Neuronal stem cell (in vitro differentiated cells): Measurements from ENCODE around the gene PFKFB4.
A peak's percentile ranks its signal among the peaks of the same experiment; 100 is the strongest.

Experiments
- DNase-seq: peaks from one replicate; pipeline ENCODE4 v3.0.0-alpha.2; 2013; ENCODE audit warnings: low spot score
- H2AFZ ChIP-seq: one replicate; pipeline ENCODE4 v1.6.1; 2013; ENCODE audit warnings: mild to moderate bottlenecking, low read length, inconsistent platforms
- H2AK5ac ChIP-seq: 2 replicates; pipeline ENCODE4 v1.6.1; 2013; ENCODE audit warnings: low read depth, mild to moderate bottlenecking, inconsistent platforms, low read length, moderate library complexity, mixed read lengths
- H2BK120ac ChIP-seq: 2 replicates; pipeline ENCODE4 v1.6.1; 2013; ENCODE audit warnings: low read depth, mild to moderate bottlenecking, inconsistent platforms, low read length, moderate library complexity, mixed read lengths
- H2BK12ac ChIP-seq: one replicate; pipeline ENCODE4 v1.6.1; 2013; ENCODE audit warnings: low read length, inconsistent platforms
- H2BK15ac ChIP-seq: 2 replicates; pipeline ENCODE4 v1.6.1; 2013; ENCODE audit warnings: mild to moderate bottlenecking, low read length, inconsistent platforms, mixed read lengths
- H2BK5ac ChIP-seq: one replicate; pipeline ENCODE4 v1.6.1; 2013; ENCODE audit warnings: inconsistent platforms, mild to moderate bottlenecking, low read length, moderate library complexity
- H3K14ac ChIP-seq: one replicate; pipeline ENCODE4 v1.6.1; 2013; ENCODE audit warnings: low read length, inconsistent platforms
- H3K18ac ChIP-seq: 2 replicates; pipeline ENCODE4 v1.6.1; 2013; ENCODE audit warnings: low read length, inconsistent platforms
- H3K23ac ChIP-seq: 2 replicates; pipeline ENCODE4 v1.6.1; 2013; ENCODE audit warnings: low read depth, mild to moderate bottlenecking, mixed read lengths, low read length, inconsistent platforms; ENCODE audit not compliant: poor library complexity
- H3K27ac ChIP-seq: replicated peaks from 3 replicates; pipeline ENCODE4 v1.5.1; 2013; ENCODE audit warnings: low read length, inconsistent platforms
- H3K27me3 ChIP-seq, 3 experiments: 2 replicates each; pipeline ENCODE4 v1.6.1; 2013; ENCODE audit warnings: low read length in 3 of 3, mild to moderate bottlenecking in 2 of 3, inconsistent platforms in 1 of 3, low read depth in 1 of 3, mixed read lengths in 1 of 3, moderate library complexity in 1 of 3; ENCODE audit not compliant: control insufficient read depth in 3 of 3, insufficient read depth in 3 of 3
- H3K36me3 ChIP-seq, 2 donors: replicated peaks in 1 of 2; 2 replicates each; pipeline ENCODE4 v1.6.1; 2013; ENCODE audit warnings: low read length in 2 of 2; ENCODE audit not compliant: control insufficient read depth in 2 of 2, insufficient read depth in 2 of 2
- H3K4ac ChIP-seq: 2 replicates; pipeline ENCODE4 v1.6.1; 2013; ENCODE audit warnings: inconsistent platforms, mild to moderate bottlenecking, low read length, moderate library complexity
- H3K4me1 ChIP-seq, 2 donors: 1 replicate in 1 of 2; 2 replicates in 1 of 2; pipeline ENCODE4 v1.6.1; 2013; ENCODE audit warnings: low read length in 2 of 2, low read depth in 1 of 2; ENCODE audit not compliant: control insufficient read depth in 2 of 2, insufficient read depth in 1 of 2
- H3K4me2 ChIP-seq: one replicate; pipeline ENCODE4 v1.6.1; 2013; ENCODE audit warnings: mild to moderate bottlenecking, low read length, inconsistent platforms; ENCODE audit not compliant: insufficient read depth, poor library complexity, severe bottlenecking
- H3K4me3 ChIP-seq, 2 donors: 2 replicates each; pipeline ENCODE4 v1.5.1; 2013; ENCODE audit warnings: low read length in 2 of 2, mild to moderate bottlenecking in 2 of 2, inconsistent platforms in 1 of 2, moderate library complexity in 1 of 2
- H3K79me1 ChIP-seq: one replicate; pipeline ENCODE4 v1.6.1; 2013; ENCODE audit warnings: low read depth, mild to moderate bottlenecking, inconsistent platforms, low read length, moderate library complexity
- H3K9ac ChIP-seq: one replicate; pipeline ENCODE4 v1.6.1; 2013; ENCODE audit warnings: mild to moderate bottlenecking, low read depth, low read length, inconsistent platforms; ENCODE audit not compliant: poor library complexity
- H3K9me3 ChIP-seq, 2 donors: replicated peaks in 1 of 2; 2 replicates each; pipeline versions ENCODE3 to v1.6.1; 2013; ENCODE audit warnings: low read length in 2 of 2, mild to moderate bottlenecking in 2 of 2, inconsistent platforms in 1 of 2, low read depth in 1 of 2, mixed read lengths in 1 of 2, moderate library complexity in 1 of 2; ENCODE audit not compliant: control insufficient read depth in 2 of 2, insufficient read depth in 1 of 2
- H4K8ac ChIP-seq: one replicate; pipeline ENCODE4 v1.6.1; 2013; ENCODE audit warnings: low read depth, mild to moderate bottlenecking, inconsistent platforms, low read length, moderate library complexity
- H4K91ac ChIP-seq: one replicate; pipeline ENCODE4 v1.6.1; 2013; ENCODE audit warnings: low read length, low read depth, mild to moderate bottlenecking, inconsistent platforms; ENCODE audit not compliant: poor library complexity
- WGBS, 2 donors: extraction: QIAGEN DNeasy Blood & Tissue Kit; methylation state at CpG; one replicate each; pipeline ENCODE4 v1.1.7; 2013; ENCODE audit warnings: missing lambda C conversion rate in 2 of 2, mixed read lengths in 1 of 2; ENCODE audit not compliant: insufficient read length in 2 of 2, insufficient replicate concordance in 1 of 2; ENCODE audit errors: extremely low coverage in 2 of 2; 5-methylcytosine and 5-hydroxymethylcytosine counted together

The PFKFB4 gene

DNA sequence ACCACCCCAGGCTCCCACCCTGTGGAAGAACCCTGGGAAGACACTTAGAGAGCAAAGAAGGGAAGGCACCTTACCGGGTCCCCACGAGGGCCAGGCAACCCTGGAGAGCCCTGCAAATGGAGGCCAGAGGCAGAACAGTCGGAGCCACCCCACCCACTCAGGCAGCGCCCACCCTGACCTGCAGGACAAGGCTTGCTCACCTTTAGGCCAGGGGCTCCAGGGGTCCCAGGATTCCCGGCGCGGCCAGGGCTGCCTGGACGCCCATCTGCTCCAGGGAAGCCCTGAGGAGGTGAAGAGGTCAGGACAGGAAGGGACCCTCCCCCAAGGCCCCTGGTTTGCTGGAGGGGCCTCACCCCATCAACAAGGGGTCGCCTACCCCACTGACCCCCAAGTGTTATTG lies 28.2 kb upstream of the PFKFB4 start:
- Histone ChIP-seq H2BK12ac (no peak overlapping the region), H2BK15ac (no peak overlapping the region), H3K4me1 (peaks cover 4% of the 10 kb centered on the region in 2 donors), H2BK5ac (peak overlapping the region; percentile 24), H3K4ac (no peak overlapping the region), H4K91ac (no peak overlapping the region), H3K14ac (peak overlapping the region; percentile 38), H2AK5ac (no peak overlapping the region), H2BK120ac (no peak overlapping the region), H3K18ac (no peak overlapping the region), H2AFZ (no peak overlapping the region), H3K36me3 (peaks cover 0 to 9% of the 10 kb centered on the region in 2 donors), H3K9ac (peak overlapping the region; percentile 60), H3K23ac (no peak overlapping the region), H3K27ac (no peak overlapping the region), H3K4me2 (no peak overlapping the region), H3K4me3 (no peak overlapping the region), H3K79me1 (peaks cover 3% of the 10 kb centered on the region), H4K8ac (peak overlapping the region; percentile 65), H3K9me3 (peaks cover 0 to 2% of the 10 kb centered on the region in 2 donors), H3K27me3 (no peaks in the 10 kb centered on the region)
- DNase-seq = no peak
- WGBS, 2 donors = no CpG with 5 or more reads among the region's 9 CpGs

DNA sequence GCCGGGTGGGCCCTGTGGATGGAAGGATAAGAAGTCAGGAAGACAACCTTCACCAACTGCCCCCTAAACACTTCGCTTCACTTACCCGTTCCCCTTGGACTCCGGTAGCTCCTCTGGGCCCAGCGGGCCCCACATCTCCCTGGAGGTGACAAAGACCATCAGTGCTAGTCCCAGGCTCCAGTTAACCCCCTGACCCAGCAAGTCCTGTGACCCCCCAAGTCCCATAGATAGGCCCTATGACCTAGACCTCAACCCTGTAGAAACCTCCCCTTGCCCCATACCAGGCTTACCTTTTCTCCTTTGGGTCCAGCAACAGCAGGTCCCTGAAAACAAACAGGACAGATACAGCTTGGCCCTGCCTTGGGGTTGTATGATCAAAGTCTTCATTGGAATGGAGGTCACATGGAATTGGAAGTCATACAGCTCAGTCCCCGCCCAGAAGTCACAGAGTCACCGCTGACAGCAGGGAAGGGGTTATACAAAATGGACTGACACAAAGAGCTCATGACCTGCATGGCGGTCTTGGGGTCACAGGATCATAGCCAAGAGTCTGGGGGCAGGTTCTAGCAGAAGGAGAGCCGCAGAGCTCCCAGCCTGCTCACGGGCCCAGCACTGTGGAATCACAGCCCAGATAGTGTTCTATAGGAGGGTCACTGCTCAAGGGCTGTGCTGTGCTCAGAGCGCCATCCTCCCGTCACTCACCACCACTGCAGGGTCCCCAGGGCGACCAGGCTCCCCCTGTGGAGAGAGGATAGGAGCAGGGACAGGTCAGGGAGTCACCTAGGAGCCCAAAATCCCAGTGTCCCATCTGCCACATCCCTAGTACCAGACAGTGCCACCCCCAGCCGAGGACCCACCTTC lies 25.2 kb upstream of the PFKFB4 start:
- H3K4ac ChIP-seq = no peak overlapping the region
- WGBS, 2 donors = no CpG with 5 or more reads among the region's 14 CpGs
- no peaks in the 10 kb centered on the region for H3K27me3 ChIP-seq
- no peaks in the 10 kb centered on the region for H3K79me1 ChIP-seq
- H2BK15ac ChIP-seq = no peak overlapping the region
- no peak for DNase-seq
- H3K18ac ChIP-seq = no peak overlapping the region
- no peak overlapping the region for H3K4me2 ChIP-seq
- peaks cover 4% of the 10 kb centered on the region in 2 donors for H3K4me1 ChIP-seq
- no peak overlapping the region for H2BK5ac ChIP-seq
- H4K8ac ChIP-seq = no peak overlapping the region
- no peak overlapping the region for H2BK120ac ChIP-seq
- H3K9me3 ChIP-seq = no peaks in the 10 kb centered on the region
- H4K91ac ChIP-seq = no peak overlapping the region
- no peak overlapping the region for H3K23ac ChIP-seq
- H3K4me3 ChIP-seq = peak overlapping the region in 1 of 2 donors; percentile 16
- no peak overlapping the region for H3K9ac ChIP-seq
- H2BK12ac ChIP-seq = no peak overlapping the region
- H2AFZ ChIP-seq = no peak overlapping the region
- H2AK5ac ChIP-seq = no peak overlapping the region
- peaks cover 5 to 13% of the 10 kb centered on the region in 2 donors for H3K36me3 ChIP-seq
- H3K14ac ChIP-seq = no peak overlapping the region
- no peak overlapping the region for H3K27ac ChIP-seq

DNA sequence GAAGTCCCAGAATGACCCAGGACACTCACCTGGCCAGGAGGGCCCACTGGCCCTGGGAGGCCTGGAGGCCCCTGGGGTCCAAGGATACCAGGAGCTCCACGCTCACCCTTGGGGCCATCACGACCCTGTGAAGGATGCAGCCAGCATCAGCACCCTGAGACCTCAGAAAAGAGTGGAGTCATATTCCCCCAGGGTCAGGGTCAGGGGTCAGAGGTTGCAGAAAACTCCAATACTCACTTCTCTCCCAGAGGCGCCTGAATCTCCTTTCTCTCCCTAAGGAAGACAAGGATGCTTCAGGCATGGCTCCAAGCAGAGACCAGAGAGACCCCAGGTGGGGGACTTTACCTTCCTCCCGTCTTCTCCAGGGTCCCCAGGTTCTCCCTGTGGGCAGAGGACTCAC lies 20.0 kb upstream of the PFKFB4 start:
- Histone ChIP-seq H3K4ac (no peak overlapping the region), H2BK15ac (no peak overlapping the region), H2BK12ac (no peak overlapping the region), H2AK5ac (no peak overlapping the region), H2BK120ac (no peak overlapping the region), H3K14ac (no peak overlapping the region), H2BK5ac (no peak overlapping the region), H3K4me1 (peaks cover 0 to 2% of the 10 kb centered on the region in 2 donors), H3K9ac (no peak overlapping the region), H3K27ac (no peak overlapping the region), H3K27me3 (no peaks in the 10 kb centered on the region), H3K36me3 (peaks cover 5 to 7% of the 10 kb centered on the region in 2 donors), H2AFZ (no peak overlapping the region), H4K8ac (no peak overlapping the region), H4K91ac (no peak overlapping the region), H3K23ac (no peak overlapping the region), H3K4me3 (no peak overlapping the region), H3K18ac (no peak overlapping the region), H3K4me2 (no peak overlapping the region), H3K9me3 (no peaks in the 10 kb centered on the region), H3K79me1 (peaks cover 2% of the 10 kb centered on the region)
- no peak for DNase-seq
- no CpG with 5 or more reads among the region's 4 CpGs for WGBS, 2 donors

DNA sequence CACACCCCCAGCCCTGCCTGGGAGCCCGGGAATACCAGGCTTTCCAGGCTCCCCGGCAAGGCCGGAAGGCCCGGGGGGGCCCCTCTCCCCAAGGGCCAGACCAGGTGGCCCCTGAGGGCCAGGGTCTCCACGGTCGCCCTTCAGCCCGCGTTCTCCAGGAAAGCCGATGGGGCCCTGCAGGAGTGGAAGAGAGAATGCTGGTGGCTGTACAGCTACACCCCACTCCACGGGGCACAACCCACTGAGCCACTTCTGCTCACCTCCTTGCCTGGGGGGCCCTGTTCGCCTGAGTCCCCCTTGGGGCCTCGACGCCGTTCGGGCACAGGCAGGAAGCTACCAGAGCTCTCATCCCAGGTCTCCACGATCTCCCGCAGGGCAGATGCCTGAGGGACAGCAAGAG lies 18.8 kb upstream of the PFKFB4 start:
- Histone ChIP-seq H3K27me3 (no peaks in the 10 kb centered on the region), H2AFZ (no peak overlapping the region), H3K36me3 (peaks cover 5 to 7% of the 10 kb centered on the region in 2 donors), H4K91ac (no peak overlapping the region), H3K4ac (no peak overlapping the region), H3K18ac (no peak overlapping the region), H3K14ac (no peak overlapping the region), H3K79me1 (peaks cover 2% of the 10 kb centered on the region), H2BK120ac (no peak overlapping the region), H2BK5ac (no peak overlapping the region), H4K8ac (no peak overlapping the region), H3K27ac (no peak overlapping the region), H3K9ac (no peak overlapping the region), H2BK15ac (no peak overlapping the region), H3K4me3 (no peak overlapping the region), H3K9me3 (no peaks in the 10 kb centered on the region), H3K23ac (no peak overlapping the region), H2BK12ac (no peak overlapping the region), H3K4me2 (no peak overlapping the region), H2AK5ac (no peak overlapping the region), H3K4me1 (peaks cover 0 to 2% of the 10 kb centered on the region in 2 donors)
- no CpG with 5 or more reads among the region's 17 CpGs for WGBS, 2 donors
- DNase-seq = no peak
